Stimulated activated CD4-positive, alpha-beta T cell treated with anti-CD3 and anti-CD28 coated beads, TNF-alpha, amount 100 ng/mL, for 1 hour (primary cell): ENCODE data around the gene CLEC12A.
"Not testable (repeated sequence)": the region's sequence is repeated elsewhere in the genome, so short reads cannot be mapped to it uniquely, and the experiment has no call there.

Source experiments
- DNase-seq, 3 donors: peaks; one replicate each; pipeline ENCODE4 v3.0.0-alpha.2; 2020; ENCODE audit warnings: low read depth in 3 of 3, low spot score in 1 of 3

Gene CLEC12A

GRCh38 chr12:9961901-9962300, 9.3 kb upstream of the CLEC12A start:
- no peak for DNase-seq

- DNase-seq = no peak
Observed at GRCh38 chr12:9969673-9970072, 1.5 kb upstream of the CLEC12A start.

- DNase-seq = no peak
Observed at GRCh38 chr12:9973949-9974348, 2.7 kb downstream of the CLEC12A start.

GRCh38 chr12:9974731-9975130, 3.5 kb downstream of the CLEC12A start:
- not testable (repeated sequence) for DNase-seq

- no peak for DNase-seq
Observed at GRCh38 chr12:9975614-9976013, 4.4 kb downstream of the CLEC12A start.

GRCh38 chr12:9976626-9977025, 5.4 kb downstream of the CLEC12A start:
- not testable (repeated sequence) for DNase-seq

GRCh38 chr12:9977916-9978315, 6.7 kb downstream of the CLEC12A start:
- no peak for DNase-seq

- no peak for DNase-seq
Observed at GRCh38 chr12:9980126-9980525, 8.9 kb downstream of the CLEC12A start.

GRCh38 chr12:9991876-9992275, 20.7 kb downstream of the CLEC12A start:
- DNase-seq = no peak

- DNase-seq = no peak
Observed at GRCh38 chr12:9992296-9992695, 21.1 kb downstream of the CLEC12A start.

- no peak for DNase-seq
Observed at GRCh38 chr12:9999016-9999415, 27.8 kb downstream of the CLEC12A start, which contains the start of gene CLEC1B. Gene CLEC1B (minus strand): TSS chr12:9999121. CDS start chr12:9999100, 21 bp downstream.

- no peak for DNase-seq
Observed at GRCh38 chr12:10001171-10001776, 30.1 kb downstream of the CLEC12A start.

- no peak for DNase-seq
Observed at GRCh38 chr12:10012630-10013330, 41.6 kb downstream of the CLEC12A start.

- no peak for DNase-seq
Observed at GRCh38 chr12:10015450-10015849, 44.2 kb downstream of the CLEC12A start.

- no peak for DNase-seq
Observed at GRCh38 chr12:10016881-10017280, 45.7 kb downstream of the CLEC12A start.

GRCh38 chr12:10018386-10018785, 47.2 kb downstream of the CLEC12A start:
- DNase-seq = no peak

- DNase-seq = no peak
Observed at GRCh38 chr12:10021342-10021741, 50.1 kb downstream of the CLEC12A start.

GRCh38 chr12:10025236-10025635, 54.0 kb downstream of the CLEC12A start:
- no peak for DNase-seq

- DNase-seq = not testable (repeated sequence)
Observed at GRCh38 chr12:10026666-10027065, 55.5 kb downstream of the CLEC12A start.

- no peak for DNase-seq
Observed at GRCh38 chr12:10027311-10027710, 56.1 kb downstream of the CLEC12A start.

- no peak for DNase-seq
Observed at GRCh38 chr12:10027721-10028120, 56.5 kb downstream of the CLEC12A start.

GRCh38 chr12:10030446-10030845, 59.2 kb downstream of the CLEC12A start, which contains the start of gene CLEC9A:
Gene CLEC9A (plus strand): TSS chr12:10030682. CDS start chr12:10052688, 22,006 bp downstream.
- no peak for DNase-seq

GRCh38 chr12:10031321-10031720, 60.1 kb downstream of the CLEC12A start:
- no peak for DNase-seq
